ENCODE measurements around the gene BRD2.

- no peak for TF ChIP-seq EZH2 (IDR thresholded peaks at IDR 0.05)
- TF ChIP-seq POLR2AphosphoS5 (IDR thresholded peaks at IDR 0.05; ENCODE audit: borderline replicate concordance, low read depth, low read length): no peak
Measured at GRCh38 chr6:32950449-32950848, 17.9 kb upstream of the BRD2 start.

Data from SK-N-MC (cell line).